Raji (cell line): ENCODE measurements around the gene SPTBN2.

ENCODE experiments used
- POLR2A ChIP-seq: IDR thresholded peaks from 2 replicates; pipeline ENCODE4 v1.6.1; 2011; ENCODE audit warnings: low read depth, low read length, control low read depth; ENCODE audit not compliant: insufficient read depth

SPTBN2 gene

GRCh38 chr11:66697988-66698387 is 31.0 kb downstream of the SPTBN2 start:
- TF ChIP-seq POLR2A: no peak

GRCh38 chr11:66696146-66696545 is 32.9 kb downstream of the SPTBN2 start:
- no peak for TF ChIP-seq POLR2A

GRCh38 chr11:66694732-66695207 is 34.2 kb downstream of the SPTBN2 start:
- no peak for TF ChIP-seq POLR2A

- no peak for TF ChIP-seq POLR2A
Measured at GRCh38 chr11:66694056-66694410, 35.0 kb downstream of the SPTBN2 start.

- TF ChIP-seq POLR2A: no peak
Measured at GRCh38 chr11:66693356-66694055, 35.5 kb downstream of the SPTBN2 start.

- TF ChIP-seq POLR2A: no peak
Measured at GRCh38 chr11:66692871-66693331, 36.1 kb downstream of the SPTBN2 start.

- no peak for TF ChIP-seq POLR2A
Measured at GRCh38 chr11:66692446-66692845, 36.6 kb downstream of the SPTBN2 start.

- no peak for TF ChIP-seq POLR2A
Measured at GRCh38 chr11:66691311-66691980, 37.6 kb downstream of the SPTBN2 start.

- no peak for TF ChIP-seq POLR2A
Measured at GRCh38 chr11:66689661-66690590, 39.1 kb downstream of the SPTBN2 start.

GRCh38 chr11:66688561-66689534 is 40.2 kb downstream of the SPTBN2 start:
- TF ChIP-seq POLR2A: no peak

- no peak for TF ChIP-seq POLR2A
Measured at GRCh38 chr11:66687831-66688281, 41.2 kb downstream of the SPTBN2 start.

GRCh38 chr11:66686801-66687750 is 41.9 kb downstream of the SPTBN2 start:
- TF ChIP-seq POLR2A: no peak
